Measurements from ENCODE around the gene WNT3A.

Gene WNT3A

GRCh38 chr1:228088586-228089498 lies 82.0 kb downstream of the WNT3A start:
- FAIRE-seq, result no peak

- FAIRE-seq, result no peak
These were observed 83.0 kb downstream of the WNT3A start for GRCh38 chr1:228089519-228090380.

GRCh38 chr1:228090613-228091081 lies 83.8 kb downstream of the WNT3A start:
- FAIRE-seq, result no peak

GRCh38 chr1:228091084-228091483 lies 84.3 kb downstream of the WNT3A start:
- FAIRE-seq, result no peak

- no peak for FAIRE-seq
These were observed 85.7 kb downstream of the WNT3A start for GRCh38 chr1:228092342-228093049.

GRCh38 chr1:228093050-228093906 lies 86.5 kb downstream of the WNT3A start:
- FAIRE-seq, result no peak

GRCh38 chr1:228094432-228095016 lies 87.7 kb downstream of the WNT3A start:
- no peak for FAIRE-seq

- no peak for FAIRE-seq
These were observed 88.4 kb downstream of the WNT3A start for GRCh38 chr1:228095161-228095560.

- FAIRE-seq, result no peak
These were observed 89.1 kb downstream of the WNT3A start for GRCh38 chr1:228095938-228096337.

- FAIRE-seq, result no peak
These were observed 89.9 kb downstream of the WNT3A start for GRCh38 chr1:228096416-228097332.

- no peak for FAIRE-seq
These were observed 90.7 kb downstream of the WNT3A start for GRCh38 chr1:228097333-228098081.

GRCh38 chr1:228098323-228098931 lies 91.6 kb downstream of the WNT3A start:
- FAIRE-seq, result no peak

GRCh38 chr1:228099331-228099732 lies 92.5 kb downstream of the WNT3A start:
- FAIRE-seq, result no peak

GRCh38 chr1:228100822-228101613 lies 94.2 kb downstream of the WNT3A start:
- FAIRE-seq, result no peak

GRCh38 chr1:228101614-228101993 lies 94.8 kb downstream of the WNT3A start:
- no peak for FAIRE-seq

GRCh38 chr1:228101994-228102790 lies 95.4 kb downstream of the WNT3A start:
- FAIRE-seq, result no peak

Data from TTC549 (cell line).